ENCODE data around the gene DPH2. TPM values are rescaled to one million over a fixed set of nuclear protein-coding genes. Genes with fewer than 3 reads are reported as not detected.

The DPH2 gene
- polyA plus RNA-seq, 3 donors = 10.0 to 21.3 (median 14.6) TPM

DNA sequence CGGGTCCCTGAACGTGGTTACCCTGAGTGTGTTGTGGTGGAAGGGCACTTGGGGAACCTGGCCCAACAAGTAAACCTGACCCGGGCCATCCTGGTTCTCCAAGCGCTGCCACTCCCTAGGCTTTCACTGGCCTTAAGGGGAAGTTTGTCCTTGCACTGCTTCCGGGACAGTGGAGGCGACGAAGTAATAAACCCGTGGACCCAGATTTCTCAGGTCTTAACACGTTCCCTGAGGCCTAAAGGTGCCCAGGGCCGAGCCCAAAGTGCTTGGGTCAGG is 21.3 kb downstream of the DPH2 start:
- 1% methylated on average over 10 of the region's 10 CpGs for WGBS, 3 donors
- no peak overlapping the region for H3K27ac ChIP-seq (ENCODE audit: low read depth, low read length)

DNA sequence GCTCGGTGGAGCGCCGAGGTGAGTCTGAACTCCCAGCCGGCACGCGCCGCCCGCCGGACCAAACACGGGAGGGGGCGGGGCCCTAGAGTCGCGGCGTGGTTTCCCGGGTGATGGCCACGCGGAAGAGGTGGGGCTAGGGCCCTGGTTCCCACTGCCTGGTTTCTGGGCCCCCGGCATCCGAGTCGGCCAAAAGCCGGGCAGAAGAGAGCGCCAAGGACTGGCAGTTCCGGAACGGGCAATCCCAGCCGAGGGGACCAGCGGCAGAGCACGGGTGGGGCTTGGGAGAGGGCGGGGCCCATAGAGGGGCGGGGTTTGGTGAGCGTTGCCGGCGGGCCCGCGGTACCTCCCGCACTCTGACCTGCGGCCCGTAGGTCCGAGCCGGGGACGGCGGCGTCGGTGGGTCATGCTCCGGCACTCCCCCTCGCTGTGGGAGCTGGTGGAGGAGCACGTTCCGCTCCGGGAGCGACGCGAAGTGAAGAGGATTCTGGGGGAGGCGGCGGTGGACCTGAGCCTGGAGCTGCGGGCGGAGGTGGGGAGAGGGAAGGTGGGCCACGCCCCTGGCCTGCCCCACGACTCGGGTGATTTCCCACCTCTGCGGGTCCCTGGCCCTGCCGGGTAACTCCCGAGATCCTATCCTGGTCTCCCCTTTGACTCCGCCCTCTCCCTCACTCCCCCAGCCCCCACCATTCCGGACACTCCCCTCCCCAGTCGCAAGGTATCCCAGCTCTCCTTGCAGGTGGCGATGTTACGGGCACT is 21.8 kb downstream of the DPH2 start, which contains the start of gene CCDC24:
Gene CCDC24, plus strand, starts transcription at position 124 of the 756 bp plus-strand sequence. Its CDS starts 280 bp downstream, at position 404.
- 0 to 1% (median 1%) methylated on average over 49 to 66 of the region's 66 CpGs for WGBS, 3 donors

DNA sequence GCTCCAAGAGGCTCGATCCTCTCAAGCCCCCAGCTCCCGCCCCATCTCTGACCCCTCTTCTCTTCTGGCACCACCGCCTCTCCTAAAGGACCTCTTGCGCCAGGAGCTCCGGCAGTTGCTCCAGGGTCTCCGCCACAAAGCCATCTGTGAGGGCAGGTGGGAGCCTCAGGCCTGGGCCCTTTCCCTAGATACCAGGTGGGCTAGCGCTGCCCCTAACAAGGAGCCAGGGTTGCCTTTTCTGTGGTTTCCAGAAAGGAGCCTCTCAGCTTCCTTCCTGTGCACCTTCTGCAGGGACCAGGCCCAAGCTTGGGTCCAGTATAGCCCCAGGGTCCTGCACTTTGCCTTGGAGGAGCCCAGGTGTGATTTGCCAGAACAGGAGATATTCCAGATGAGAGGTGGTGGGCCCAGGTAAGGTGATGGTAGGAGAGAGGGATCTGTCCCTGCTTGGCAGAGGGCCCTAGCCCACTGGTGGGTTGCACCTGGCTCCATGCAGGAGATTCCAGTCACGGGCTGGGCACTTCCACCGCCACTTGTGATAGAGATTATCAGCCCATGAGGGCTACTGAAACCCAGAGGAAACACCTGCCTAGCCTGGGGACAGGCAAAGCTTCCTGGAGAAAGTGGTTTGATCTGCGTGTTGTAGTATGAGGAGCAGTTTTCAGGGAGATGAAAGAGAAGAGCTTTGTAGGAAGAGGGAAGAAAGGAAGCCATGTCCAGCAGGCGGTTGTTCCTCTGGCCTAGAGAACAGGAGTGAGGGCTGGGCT is 22.6 kb downstream of the DPH2 start:
- 40 to 49% (median 46%) methylated on average over 11 of the region's 11 CpGs for WGBS, 3 donors
- H3K27ac ChIP-seq (ENCODE audit: low read depth, low read length) = no peak overlapping the region

More for the DNA sequence above, 21.8 kb downstream of the DPH2 start, which contains the start of gene CCDC24:
- H3K27ac ChIP-seq (ENCODE audit: low read depth, low read length) = no peak within 1 kb of the TSS

DNA sequence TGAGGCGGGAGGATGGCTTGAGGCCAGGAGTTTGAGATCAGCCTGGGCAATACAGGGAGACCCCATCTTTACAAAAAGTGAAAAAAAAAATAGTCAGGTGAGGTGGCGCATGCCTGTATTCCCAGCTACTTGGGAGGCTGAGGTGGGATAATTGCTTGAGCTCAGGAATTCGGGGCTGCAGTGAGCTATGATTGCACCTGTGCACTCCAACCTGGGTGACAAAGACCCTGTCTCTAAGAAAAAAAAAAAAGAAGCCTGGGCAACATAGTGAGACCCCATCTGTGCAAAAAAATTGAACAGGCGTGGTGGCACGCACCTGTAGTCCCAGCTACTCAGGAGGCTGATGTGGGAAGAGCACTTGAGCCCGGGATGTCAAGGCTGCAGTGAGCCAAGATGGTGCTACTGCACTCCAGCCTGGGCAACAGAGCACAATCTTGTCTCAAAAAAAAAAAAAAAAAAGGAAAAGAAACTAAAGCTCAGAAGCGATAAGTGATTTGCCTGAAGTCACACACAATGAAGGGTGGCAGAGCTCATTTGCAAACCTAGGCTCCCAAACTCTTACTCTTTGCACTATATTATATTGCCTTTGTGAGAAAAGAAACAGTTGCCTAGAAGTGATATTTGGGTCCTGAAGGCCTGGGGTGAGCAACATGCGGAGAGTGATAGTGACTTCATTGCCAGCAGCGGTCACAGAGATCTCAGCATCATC is 23.6 kb downstream of the DPH2 start:
- WGBS, 3 donors = 95 to 96% (median 96%) methylated on average over 9 of the region's 9 CpGs
- no peak overlapping the region for H3K27ac ChIP-seq (ENCODE audit: low read depth, low read length)

DNA sequence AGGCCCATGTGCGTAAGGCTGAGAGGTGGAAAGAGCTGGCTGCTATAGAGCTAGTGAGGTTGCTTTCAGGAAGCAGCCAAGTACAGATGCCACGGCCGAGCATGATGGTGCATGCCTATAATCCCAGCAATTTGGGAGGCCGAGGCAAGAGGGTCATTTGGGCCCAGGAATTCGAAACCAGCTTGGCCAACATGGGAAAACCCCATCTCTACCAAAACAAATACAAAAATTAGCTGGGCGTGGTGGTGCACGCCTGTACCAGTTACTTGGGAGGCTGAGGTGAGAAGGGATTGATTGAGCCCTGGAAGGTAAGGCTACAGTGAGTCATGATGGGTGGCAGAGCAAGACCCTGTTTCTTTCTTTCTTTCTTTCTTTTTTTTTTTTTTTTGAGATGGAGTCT is 24.3 kb downstream of the DPH2 start:
- WGBS, 3 donors = 80 to 94% (median 90%) methylated on average over 7 of the region's 7 CpGs

DNA sequence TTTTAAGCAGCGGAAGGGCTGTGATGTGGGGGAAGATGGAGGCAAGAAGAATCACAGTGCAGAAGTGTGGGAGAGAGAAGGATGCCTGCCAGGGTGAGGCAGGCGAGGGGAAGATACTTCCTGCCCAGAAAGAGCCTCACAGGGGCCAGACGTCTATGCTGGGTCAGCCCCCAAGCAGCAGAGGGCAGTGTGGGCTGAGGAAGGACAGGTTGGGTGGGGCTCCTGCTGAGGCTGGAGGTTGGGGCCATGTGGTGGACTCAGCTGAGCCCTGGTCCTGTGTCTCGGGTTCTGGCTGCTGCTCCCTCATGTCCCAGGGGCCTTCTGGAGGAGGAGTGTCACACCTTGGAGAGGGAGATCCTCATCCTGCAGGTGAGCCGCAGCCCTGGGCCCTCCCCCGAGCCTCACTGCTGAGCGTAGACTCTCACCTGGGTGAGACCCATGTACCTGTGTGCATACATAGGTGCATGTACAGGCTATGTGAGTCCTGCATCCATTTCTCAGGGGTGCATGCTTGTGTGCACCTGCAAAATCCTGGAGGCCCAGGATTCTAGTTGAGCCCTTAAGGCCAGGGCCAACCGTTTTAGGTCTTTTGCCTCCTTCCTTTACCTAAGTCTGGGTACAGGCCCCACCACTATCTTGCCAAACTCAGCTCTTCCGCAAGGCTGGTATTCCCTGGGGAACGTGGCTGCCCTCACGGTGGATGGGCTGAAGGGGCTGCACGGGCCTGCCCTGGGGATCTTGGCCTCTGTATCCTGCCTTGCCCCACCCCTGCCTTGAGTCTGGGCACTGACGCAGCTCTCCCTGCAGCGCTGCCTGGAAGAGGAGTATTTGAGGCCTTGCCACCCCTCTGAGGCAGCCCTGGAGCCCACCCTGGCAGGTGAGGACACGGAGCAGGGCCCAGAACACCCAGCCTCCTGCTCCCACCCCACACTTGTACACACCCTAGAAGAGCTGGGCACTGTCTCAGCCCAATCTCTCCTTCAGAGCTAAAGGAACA is 25.3 kb downstream of the DPH2 start:
- H3K27ac ChIP-seq (ENCODE audit: low read depth, low read length) = no peak overlapping the region
- WGBS, 3 donors = 73 to 79% (median 78%) methylated on average over 15 of the region's 15 CpGs

More for the DNA sequence above, 24.3 kb downstream of the DPH2 start:
- no peak overlapping the region for H3K27ac ChIP-seq (ENCODE audit: low read depth, low read length)

DNA sequence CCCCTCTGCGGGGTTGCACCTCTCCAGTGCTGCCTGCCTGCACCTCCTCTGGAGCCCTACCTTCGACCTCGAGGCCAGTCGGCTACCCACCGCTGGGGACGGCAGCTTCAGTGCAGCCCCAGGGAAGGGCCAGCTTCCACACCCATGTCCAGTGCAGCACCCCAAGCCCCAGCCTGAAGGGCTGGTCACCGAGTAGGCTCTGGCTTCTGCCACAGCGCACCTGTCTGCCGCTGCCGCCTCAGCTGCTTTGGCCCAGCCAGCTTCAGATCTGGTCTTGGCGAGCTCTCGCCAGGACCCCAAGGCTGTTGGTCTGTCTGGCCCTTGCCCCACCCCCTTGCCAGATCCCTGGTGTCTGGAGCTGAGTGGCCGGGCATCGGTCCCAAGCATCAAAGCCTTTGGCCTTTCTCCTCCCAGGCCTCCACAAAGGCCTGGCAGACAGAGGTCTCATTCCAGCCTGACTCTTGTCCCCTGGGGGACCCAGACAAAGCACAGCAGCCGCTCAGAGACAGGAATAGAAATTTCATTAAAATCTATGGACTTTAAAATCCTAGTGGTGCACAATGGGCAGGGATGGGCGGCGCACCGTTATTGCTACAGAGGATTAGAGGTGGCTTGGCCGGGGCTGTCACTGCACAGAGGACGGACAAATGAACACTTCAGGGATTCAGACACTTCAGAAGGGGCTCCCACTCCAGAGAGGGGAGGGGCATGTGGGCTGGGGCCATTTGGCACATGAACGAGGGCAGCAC is 26.3 kb downstream of the DPH2 start:
- H3K27ac ChIP-seq (ENCODE audit: low read depth, low read length) = no peak overlapping the region
- WGBS, 3 donors = 73 to 83% (median 81%) methylated on average over 21 of the region's 21 CpGs

DNA sequence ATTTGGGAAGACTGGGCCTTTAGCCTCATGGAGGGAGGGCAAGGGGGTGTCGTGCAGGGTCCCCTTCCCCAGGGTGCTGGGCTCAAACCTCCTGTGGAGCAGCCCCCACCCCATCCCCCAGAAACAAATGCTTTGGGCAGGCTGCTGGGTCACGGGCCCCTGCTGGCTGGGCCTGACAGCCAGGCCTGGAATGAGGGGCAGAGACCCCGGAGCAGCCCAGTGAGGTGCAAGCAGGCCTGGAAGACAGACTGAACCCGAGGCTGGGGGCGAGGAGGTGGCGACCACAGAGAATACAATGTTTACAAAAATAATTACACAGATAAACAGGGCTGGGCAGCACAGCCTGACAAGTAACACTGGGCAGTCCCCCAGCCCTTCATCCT is 26.9 kb downstream of the DPH2 start:
- H3K27ac ChIP-seq (ENCODE audit: low read depth, low read length) = no peak overlapping the region

DNA sequence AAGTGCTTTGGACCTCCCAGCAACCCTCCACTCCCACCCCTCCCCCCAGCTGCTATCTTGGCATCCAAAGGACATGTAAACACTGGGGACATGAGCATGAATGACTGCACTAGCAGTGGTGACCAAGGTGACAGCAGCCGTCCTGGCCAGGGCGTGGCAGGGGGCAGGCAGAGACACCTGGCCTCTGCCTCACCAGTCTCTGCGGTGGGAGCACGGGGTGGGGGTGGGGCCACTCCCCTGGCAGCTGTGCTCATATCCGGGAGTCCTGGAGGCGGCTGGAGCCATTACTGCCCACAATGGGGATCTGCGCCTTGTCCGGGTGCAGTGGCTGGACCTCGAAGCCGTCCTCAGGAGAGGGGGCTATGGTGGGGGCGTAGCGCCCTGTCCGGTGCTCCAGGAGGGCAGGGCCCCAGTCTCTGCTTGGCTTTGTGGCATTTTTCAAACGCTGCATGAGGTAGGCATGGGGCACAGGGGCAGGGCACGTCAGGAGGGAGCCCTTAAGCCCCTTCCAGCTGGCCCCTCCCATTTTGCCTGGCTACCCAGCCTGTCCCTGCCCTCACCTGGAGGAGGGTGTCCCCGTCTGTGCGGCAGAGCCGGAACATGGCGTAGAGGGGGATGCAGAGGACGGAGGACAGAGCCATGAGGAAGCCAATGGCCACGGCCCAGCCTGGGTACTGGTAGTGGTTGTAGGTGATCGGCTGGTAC is 27.6 kb downstream of the DPH2 start:
- WGBS, 3 donors = 69 to 88% (median 82%) methylated on average over 22 of the region's 22 CpGs
- H3K27ac ChIP-seq (ENCODE audit: low read depth, low read length) = no peak overlapping the region

More for the DNA sequence above, 26.9 kb downstream of the DPH2 start:
- 76 to 79% (median 78%) methylated on average over 6 of the region's 6 CpGs for WGBS, 3 donors

DNA sequence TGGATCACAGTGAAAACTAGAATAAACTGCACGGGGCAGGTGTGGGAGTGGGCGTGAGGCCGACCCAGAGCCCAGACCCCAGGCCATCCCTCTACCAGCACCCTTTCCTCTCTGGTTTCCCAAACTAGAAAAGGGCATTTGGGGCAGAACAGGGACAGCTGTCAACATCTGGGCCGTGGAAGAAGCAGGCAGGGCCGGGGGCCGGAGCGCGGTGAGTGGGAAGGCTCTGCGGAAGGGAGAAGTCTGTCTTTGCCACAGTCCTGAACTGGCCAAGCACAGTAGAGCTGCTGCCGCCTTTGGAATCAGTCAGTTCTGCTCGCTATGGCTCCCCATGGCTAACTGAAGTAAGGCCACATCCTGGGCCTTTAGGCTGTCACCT is 28.2 kb downstream of the DPH2 start:
- no peak overlapping the region for H3K27ac ChIP-seq (ENCODE audit: low read depth, low read length)
- 81 to 93% (median 90%) methylated on average over 11 of the region's 11 CpGs for WGBS, 3 donors

DNA sequence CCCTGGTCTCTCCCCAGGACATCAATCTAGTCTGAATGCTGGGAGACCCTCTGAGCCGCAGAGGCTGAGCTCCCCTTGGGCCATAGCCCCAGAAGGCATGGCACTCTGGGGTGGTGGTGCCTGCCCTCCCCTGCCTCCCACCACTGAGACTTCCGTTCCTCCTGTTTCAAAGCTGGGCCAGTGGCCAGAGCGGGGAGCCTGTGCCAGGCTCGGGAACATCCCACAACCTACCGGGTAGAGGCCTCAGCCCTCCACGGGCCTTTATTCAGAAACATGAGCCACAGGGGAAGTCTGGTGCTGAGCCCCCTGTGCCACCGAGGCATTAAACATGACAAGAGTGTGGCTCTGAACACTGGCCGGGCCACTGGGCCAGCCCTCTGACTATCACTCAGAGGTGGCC is 29.6 kb downstream of the DPH2 start:
- 72 to 84% (median 78%) methylated on average over 8 of the region's 8 CpGs for WGBS, 3 donors
- H3K27ac ChIP-seq (ENCODE audit: low read depth, low read length) = no peak overlapping the region

DNA sequence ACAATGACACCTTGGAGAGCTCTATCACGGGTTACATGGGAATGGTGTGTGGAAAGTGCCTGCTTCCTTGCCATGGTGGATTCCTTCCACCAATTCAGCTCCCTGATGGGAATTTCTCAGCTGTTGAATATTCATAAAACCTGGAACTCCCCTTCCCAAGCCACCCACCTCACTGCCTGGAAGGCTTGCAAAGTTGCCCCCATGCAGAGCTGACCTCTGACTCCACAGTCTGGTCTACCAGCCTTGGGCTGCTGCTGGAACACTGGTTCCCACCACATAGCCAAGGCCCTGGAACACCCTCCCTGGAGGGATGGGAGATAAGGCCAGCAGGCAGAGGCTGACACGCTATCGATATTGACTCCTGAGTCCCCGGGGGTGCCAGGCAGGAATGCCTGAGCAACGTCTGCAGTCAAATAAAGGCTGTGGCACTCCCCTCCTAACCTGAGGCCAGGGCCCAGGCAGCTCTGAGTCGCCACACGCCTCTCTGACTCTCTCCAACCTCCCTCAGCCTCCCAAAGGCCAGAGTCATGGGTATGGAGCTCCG is 30.4 kb downstream of the DPH2 start:
- WGBS, 3 donors = 78 to 84% (median 83%) methylated on average over 8 of the region's 8 CpGs
- H3K27ac ChIP-seq (ENCODE audit: low read depth, low read length) = no peak overlapping the region

DNA sequence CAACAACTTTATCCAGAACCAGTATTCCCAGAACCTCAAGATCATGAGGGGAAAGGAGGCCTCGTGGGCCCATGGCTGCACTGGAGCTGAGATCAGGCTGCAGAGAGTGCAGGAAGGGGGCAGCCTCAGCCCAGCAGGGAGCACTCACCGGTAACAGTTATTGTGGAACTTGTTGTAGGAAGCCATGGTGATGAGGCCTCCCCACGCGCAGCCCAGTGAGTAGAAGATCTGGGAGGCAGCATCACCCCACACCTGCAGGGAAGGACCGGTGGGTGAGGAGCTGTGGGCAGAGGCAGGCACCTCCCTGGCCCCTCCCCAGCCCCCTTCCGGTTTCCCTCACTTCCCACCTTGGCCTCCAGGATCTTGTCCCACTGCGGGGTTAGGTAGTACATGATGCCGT is 32.4 kb downstream of the DPH2 start:
- 79 to 85% (median 83%) methylated on average over 8 of the region's 8 CpGs for WGBS, 3 donors
- H3K27ac ChIP-seq (ENCODE audit: low read depth, low read length) = no peak overlapping the region

DNA sequence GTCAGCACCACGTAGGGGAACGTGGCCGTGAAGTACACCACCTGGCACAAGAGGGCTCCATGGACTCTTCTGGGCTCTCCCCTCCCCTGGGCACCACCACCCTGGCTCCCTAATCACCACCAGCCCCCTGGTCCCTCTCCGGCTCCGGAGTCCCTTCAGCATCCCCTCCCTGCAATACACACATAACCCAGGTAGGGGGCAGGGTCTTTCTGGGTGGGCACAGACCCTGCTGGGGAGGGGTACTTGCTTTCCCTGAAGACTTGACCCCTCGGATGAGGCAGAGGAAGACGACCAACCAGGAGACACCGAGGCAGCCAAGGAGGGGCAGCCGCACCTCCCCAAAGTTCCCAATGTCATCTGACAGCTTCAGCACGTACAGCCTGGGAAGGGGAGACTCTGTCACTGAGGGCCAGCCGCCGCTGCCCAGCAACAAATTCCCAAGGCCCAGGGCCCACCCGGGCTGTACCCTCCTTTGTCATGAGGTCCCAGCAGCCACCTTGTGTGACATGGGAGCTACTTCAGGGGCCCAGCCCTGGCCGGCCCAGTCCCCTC is 32.9 kb downstream of the DPH2 start:
- WGBS, 3 donors = 80 to 91% (median 84%) methylated on average over 14 of the region's 14 CpGs
- no peak overlapping the region for H3K27ac ChIP-seq (ENCODE audit: low read depth, low read length)

DNA sequence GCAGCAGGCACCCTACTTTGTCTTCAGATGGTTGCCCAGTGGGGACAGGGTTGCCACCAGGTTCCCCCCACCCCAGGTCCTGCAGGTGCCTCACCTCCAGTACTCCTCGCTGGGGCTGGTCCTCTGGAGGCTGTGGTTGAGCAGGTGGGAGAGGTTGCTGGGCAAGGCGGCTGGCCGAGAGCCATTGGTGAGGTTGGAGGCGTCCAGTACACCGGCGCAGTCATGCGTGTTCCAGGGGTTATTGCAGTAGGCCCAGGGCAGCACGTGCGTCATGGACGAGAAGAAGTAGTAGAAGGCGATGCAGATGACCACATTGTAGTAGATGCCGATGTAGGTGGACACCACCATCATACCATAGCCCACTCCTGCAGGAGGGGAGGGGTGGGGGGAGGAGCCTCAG is 38.4 kb downstream of the DPH2 start:
- 90 to 94% (median 91%) methylated on average over 12 of the region's 12 CpGs for WGBS, 3 donors
- no peak overlapping the region for H3K27ac ChIP-seq (ENCODE audit: low read depth, low read length)

DNA sequence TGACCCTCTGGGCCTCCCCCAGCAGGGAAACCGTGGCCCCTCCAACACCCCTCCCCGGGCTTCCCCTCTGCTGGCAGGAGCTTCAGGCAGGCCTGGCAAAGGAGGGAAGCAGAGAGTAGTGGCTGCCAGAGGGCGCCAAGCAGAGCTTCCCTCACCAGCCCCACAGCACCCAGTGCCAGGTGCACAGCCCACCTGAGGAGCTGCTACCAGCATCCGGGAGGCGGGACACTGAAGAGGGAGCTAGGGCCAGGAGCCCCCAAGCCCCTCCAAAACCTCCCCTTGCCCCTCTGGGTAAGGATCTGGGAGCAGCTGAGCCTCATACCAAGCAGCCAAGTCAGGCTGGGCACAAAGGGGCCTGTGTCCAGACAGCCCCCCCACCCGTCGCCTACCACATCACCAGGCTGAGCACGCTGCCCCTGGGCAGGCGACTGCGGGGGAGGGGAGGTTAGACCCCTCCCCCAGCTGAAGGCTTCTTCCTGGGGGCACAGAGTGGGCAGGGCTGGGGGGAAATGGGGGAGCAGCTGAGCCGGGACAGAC is 41.2 kb downstream of the DPH2 start:
- WGBS, 3 donors = 76 to 89% (median 77%) methylated on average over 10 to 11 of the region's 11 CpGs
- H3K27ac ChIP-seq (ENCODE audit: low read depth, low read length) = no peak overlapping the region

Measured in adipose tissue (tissue), 3 donors.